Endodermal cell (in vitro differentiated cells): ENCODE data around the gene RAB41. TPM values are rescaled to one million over a fixed set of nuclear protein-coding genes. Genes with fewer than 3 reads are reported as not detected.
"Not testable (repeated sequence)": the region's sequence is repeated elsewhere in the genome, so short reads cannot be mapped to it uniquely, and the experiment has no call there.

Source experiments
- DNase-seq: peaks from one replicate; pipeline ENCODE4 v3.0.0-alpha.2; 2017
- H3K27ac ChIP-seq: 2 replicates; pipeline ENCODE4 v1.5.1; 2013; ENCODE audit warnings: mild to moderate bottlenecking, low read depth, low read length, moderate library complexity
- H3K27me3 ChIP-seq: 2 replicates; pipeline ENCODE4 v1.6.1; 2013; ENCODE audit warnings: mild to moderate bottlenecking, low read length, moderate library complexity; ENCODE audit not compliant: insufficient read depth, control insufficient read depth, poor library complexity, severe bottlenecking
- H3K36me3 ChIP-seq: 2 replicates; pipeline ENCODE4 v1.7.0; 2013; ENCODE audit warnings: mild to moderate bottlenecking, low read length, moderate library complexity; ENCODE audit not compliant: control insufficient read depth, insufficient read depth
- H3K4me1 ChIP-seq: one replicate; pipeline ENCODE4 v1.7.0; 2013; ENCODE audit warnings: low read length; ENCODE audit not compliant: control insufficient read depth, insufficient read depth
- H3K4me3 ChIP-seq: 2 replicates; pipeline ENCODE4 v1.5.1; 2013; ENCODE audit warnings: mild to moderate bottlenecking, low read length, moderate library complexity
- H3K9ac ChIP-seq: 2 replicates; pipeline ENCODE4 v1.6.1; 2013; ENCODE audit warnings: mild to moderate bottlenecking, low read length, moderate library complexity; ENCODE audit not compliant: poor library complexity, severe bottlenecking; ENCODE audit errors: extremely low read depth
- H3K9me3 ChIP-seq: 2 replicates; pipeline ENCODE4 v1.6.1; 2013; ENCODE audit warnings: mild to moderate bottlenecking, low read length, moderate library complexity; ENCODE audit not compliant: control insufficient read depth
- H3K27ac Mint-ChIP-seq: 2 replicates; pipeline ENCODE4 v1.8.0; 2020; ENCODE audit warnings: mixed read lengths
- H3K27me3 Mint-ChIP-seq: 2 replicates; pipeline ENCODE4 v1.8.0; 2021; ENCODE audit warnings: mild to moderate bottlenecking, mixed read lengths; ENCODE audit not compliant: insufficient read depth
- H3K36me3 Mint-ChIP-seq: 2 replicates; pipeline ENCODE4 v1.8.0; 2020; ENCODE audit warnings: low read depth, mixed read lengths
- H3K4me1 Mint-ChIP-seq: 2 replicates; pipeline ENCODE4 v1.8.0; 2020; ENCODE audit warnings: mixed read lengths
- H3K4me3 Mint-ChIP-seq: 2 replicates; pipeline ENCODE4 v1.8.0; 2020; ENCODE audit warnings: mild to moderate bottlenecking, moderate library complexity, mixed read lengths
- H3K9me3 Mint-ChIP-seq: 2 replicates; pipeline ENCODE4 v1.8.0; 2020; ENCODE audit warnings: mild to moderate bottlenecking, mixed read lengths
- WGBS, 2 experiments: methylation state at CpG; one replicate each; pipeline versions ENCODE4 v1.1.5 to v1.1.7; 2013; ENCODE audit warnings: missing lambda C conversion rate in 2 of 2, mixed read lengths in 1 of 2; ENCODE audit not compliant: insufficient coverage in 1 of 2, insufficient read length in 1 of 2; 5-methylcytosine and 5-hydroxymethylcytosine counted together
- total RNA-seq, 2 donors: library from RNA; stranded (reverse); fragmentation: NEBNext Ultra II Directional in 1 of 2; extraction: Animal tissue kit (Norgen Biotek cat#: 25700) in 1 of 2; gene quantifications; 2 replicates in 1 of 2; 3 replicates in 1 of 2; pipeline ENCODE4 v1.2.1, GENCODE V29; 2021
- TF ChIP-seq, protein P1 (sequence below): fragments of 200-600 bp; sonication (generic); conservative IDR thresholded peaks from 2 replicates; pipeline ENCODE4 v1.5.0; 2021; ENCODE audit warnings: antibody characterized with exemption, mild to moderate bottlenecking

RAB41 gene
- total RNA-seq, 2 donors from 2014 or later, result not detected

DNA sequence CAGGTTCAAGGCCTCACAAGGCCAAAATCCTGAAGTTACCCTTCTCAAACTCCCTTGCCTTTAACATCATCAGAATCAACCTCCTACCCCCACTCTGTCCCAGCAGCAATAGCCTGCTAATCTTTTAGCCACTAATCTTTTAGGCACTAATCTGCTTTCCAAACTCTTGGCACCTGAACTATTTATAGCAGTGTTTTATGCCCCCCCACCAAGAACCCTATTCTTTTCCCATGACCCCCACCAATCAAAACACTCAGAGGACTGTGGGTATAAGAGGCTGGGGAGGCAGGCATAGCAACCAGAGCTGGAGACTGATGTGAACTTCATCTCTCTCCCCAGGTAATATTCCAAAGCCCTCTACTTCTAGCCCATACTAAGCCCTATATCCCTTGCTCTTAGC lies 13.9 kb upstream of the RAB41 start, which contains the start of gene ARR3:
Gene ARR3, plus strand, starts transcription at position 301 of the 400 bp plus-strand sequence. CDS start 1,052 bp downstream, outside the sequence.
- no peaks in the 10 kb centered on the region for H3K36me3 ChIP-seq
- H3K9me3 Mint-ChIP-seq, result peaks cover 61% of the 10 kb centered on the region
- H3K9ac ChIP-seq, result no peak within 1 kb of the TSS
- H3K4me3 Mint-ChIP-seq, result no peak within 1 kb of the TSS
- no peaks in the 10 kb centered on the region for H3K4me1 ChIP-seq
- no peak within 1 kb of the TSS for H3K27ac ChIP-seq
- no peaks in the 10 kb centered on the region for H3K9me3 ChIP-seq
- TF ChIP-seq, protein P1, sequence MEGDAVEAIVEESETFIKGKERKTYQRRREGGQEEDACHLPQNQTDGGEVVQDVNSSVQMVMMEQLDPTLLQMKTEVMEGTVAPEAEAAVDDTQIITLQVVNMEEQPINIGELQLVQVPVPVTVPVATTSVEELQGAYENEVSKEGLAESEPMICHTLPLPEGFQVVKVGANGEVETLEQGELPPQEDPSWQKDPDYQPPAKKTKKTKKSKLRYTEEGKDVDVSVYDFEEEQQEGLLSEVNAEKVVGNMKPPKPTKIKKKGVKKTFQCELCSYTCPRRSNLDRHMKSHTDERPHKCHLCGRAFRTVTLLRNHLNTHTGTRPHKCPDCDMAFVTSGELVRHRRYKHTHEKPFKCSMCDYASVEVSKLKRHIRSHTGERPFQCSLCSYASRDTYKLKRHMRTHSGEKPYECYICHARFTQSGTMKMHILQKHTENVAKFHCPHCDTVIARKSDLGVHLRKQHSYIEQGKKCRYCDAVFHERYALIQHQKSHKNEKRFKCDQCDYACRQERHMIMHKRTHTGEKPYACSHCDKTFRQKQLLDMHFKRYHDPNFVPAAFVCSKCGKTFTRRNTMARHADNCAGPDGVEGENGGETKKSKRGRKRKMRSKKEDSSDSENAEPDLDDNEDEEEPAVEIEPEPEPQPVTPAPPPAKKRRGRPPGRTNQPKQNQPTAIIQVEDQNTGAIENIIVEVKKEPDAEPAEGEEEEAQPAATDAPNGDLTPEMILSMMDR, result no peak
- H3K27me3 Mint-ChIP-seq, result peaks cover 16% of the 10 kb centered on the region
- H3K4me3 ChIP-seq, result no peak within 1 kb of the TSS
- no peak for DNase-seq
- H3K36me3 Mint-ChIP-seq, result no peaks in the 10 kb centered on the region
- H3K27me3 ChIP-seq, result no peaks in the 10 kb centered on the region
- H3K27ac Mint-ChIP-seq, result no peak within 1 kb of the TSS
- H3K4me1 Mint-ChIP-seq, result peaks cover 11% of the 10 kb centered on the region

DNA sequence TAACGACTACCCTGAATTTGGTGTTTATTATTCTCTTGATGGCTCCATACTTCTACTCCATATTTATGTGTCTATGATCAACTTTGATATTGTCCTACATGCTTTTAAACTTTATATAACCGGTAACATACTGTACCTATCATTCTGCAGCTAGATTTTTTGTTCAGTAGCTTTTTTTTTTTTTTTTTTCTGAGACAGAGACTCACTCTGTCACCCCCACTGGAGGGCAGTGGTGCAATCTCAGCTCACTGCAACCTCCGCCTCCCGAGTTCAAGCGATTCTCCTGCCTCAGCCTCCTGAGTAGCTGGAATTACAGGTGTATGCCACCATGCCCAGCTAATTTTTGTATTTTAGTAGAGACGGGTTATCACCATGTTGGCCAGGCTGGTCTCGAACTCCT lies 7.9 kb upstream of the RAB41 start:
- 91 to 100% methylated on average over 2 to 7 of the region's 7 CpGs for whole genome bisulfite sequencing, 2 experiments
- not testable (repeated sequence) for H3K27me3 Mint-ChIP-seq

DNA sequence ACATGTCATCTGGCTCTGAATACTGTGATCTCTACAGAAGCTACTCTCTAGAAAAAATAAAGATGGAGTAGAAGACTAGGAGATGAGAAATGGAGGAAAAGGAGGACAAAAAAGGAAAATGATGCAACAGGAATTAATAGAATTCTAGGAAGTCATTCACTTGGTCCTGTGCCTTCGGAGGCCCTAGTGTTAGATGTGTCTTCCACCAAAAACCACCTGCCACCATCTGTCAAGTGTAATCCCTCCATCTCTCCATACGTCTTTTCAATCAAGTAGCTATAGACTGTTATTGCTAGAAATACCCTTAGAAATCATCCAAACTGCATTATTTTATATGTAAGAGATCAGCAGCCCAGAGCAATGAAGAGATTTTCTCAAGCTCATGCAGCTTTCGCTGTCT lies 2.9 kb upstream of the RAB41 start:
- TF ChIP-seq, protein P1, result no peak
- no peak overlapping the region for H3K4me3 Mint-ChIP-seq
- Histone ChIP-seq H3K27ac (no peak overlapping the region), H3K36me3 (no peaks in the 10 kb centered on the region), H3K4me1 (no peaks in the 10 kb centered on the region), H3K9me3 (no peaks in the 10 kb centered on the region), H3K9ac (no peak overlapping the region), H3K27me3 (no peaks in the 10 kb centered on the region), H3K4me3 (no peak overlapping the region)
- no peaks in the 10 kb centered on the region for H3K27me3 Mint-ChIP-seq
- peaks cover 1% of the 10 kb centered on the region for H3K4me1 Mint-ChIP-seq
- peaks cover 71% of the 10 kb centered on the region for H3K9me3 Mint-ChIP-seq
- no peak for DNase-seq
- H3K27ac Mint-ChIP-seq, result no peak overlapping the region
- peaks cover 9% of the 10 kb centered on the region for H3K36me3 Mint-ChIP-seq
- 90% methylated on average over 3 of the region's 3 CpGs; no CpG with 5 or more reads in 1 of the 2 experiments for WGBS, 2 experiments

More for the DNA sequence above, 7.9 kb upstream of the RAB41 start:
- H3K27me3 ChIP-seq, H3K36me3 ChIP-seq, H3K27ac Mint-ChIP-seq, H3K4me1 Mint-ChIP-seq, H3K27ac ChIP-seq, H3K9ac ChIP-seq, H3K4me3 ChIP-seq, H3K9me3 ChIP-seq, H3K36me3 Mint-ChIP-seq, H3K4me3 Mint-ChIP-seq, DNase-seq, H3K4me1 ChIP-seq: not testable (repeated sequence)
- H3K9me3 Mint-ChIP-seq, result peaks cover 55% of the 10 kb centered on the region
- TF ChIP-seq, protein P1, result peak; percentile 28
